GM23338 (cell line): ENCODE data around the gene ADGRG7. TPM values are rescaled to one million over a fixed set of nuclear protein-coding genes. Genes with fewer than 3 reads are reported as not detected.
"Not testable (repeated sequence)": the region's sequence is repeated elsewhere in the genome, so short reads cannot be mapped to it uniquely, and the experiment has no call there.

Experiments
- ATAC-seq: fragments of 200-7000 bp; cut with Tn5 transposase; 3 replicates; pipeline ENCODE4 v1.9.1; 2020
- DNase-seq: peaks from one replicate; pipeline ENCODE4 v3.0.0-alpha.2; 2015; ENCODE audit warnings: low spot score
- H2AFZ ChIP-seq: fragments of 200-600 bp; sonication (generic); 2 replicates; pipeline ENCODE4 v1.8.0; 2016; ENCODE audit warnings: antibody characterized with exemption, mild to moderate bottlenecking, moderate library complexity
- H3F3A ChIP-seq: fragments of 200-600 bp; sonication (generic); replicated peaks from 2 replicates; pipeline ENCODE4 v1.8.0; 2017; ENCODE audit warnings: antibody characterized with exemption, mixed run types, low read depth
- H3K27ac ChIP-seq: fragments of 200-600 bp; sonication (generic); 2 replicates; pipeline ENCODE4 v1.6.1; 2016; ENCODE audit warnings: low read depth
- H3K27me3 ChIP-seq: fragments of 200-600 bp; sonication (generic); 2 replicates; pipeline ENCODE4 v1.8.0; 2016; ENCODE audit warnings: mild to moderate bottlenecking, mixed run types, moderate library complexity; ENCODE audit not compliant: insufficient read depth
- H3K36me3 ChIP-seq: fragments of 200-600 bp; sonication (generic); 2 replicates; pipeline ENCODE4 v1.8.0; 2016; ENCODE audit warnings: mild to moderate bottlenecking; ENCODE audit not compliant: insufficient read depth
- H3K4me1 ChIP-seq: fragments of 200-600 bp; sonication (generic); 2 replicates; pipeline ENCODE4 v1.8.0; 2016; ENCODE audit warnings: mild to moderate bottlenecking, moderate library complexity; ENCODE audit not compliant: insufficient read depth
- H3K4me2 ChIP-seq: fragments of 200-600 bp; sonication (generic); 2 replicates; pipeline ENCODE4 v1.7.1; 2017; ENCODE audit warnings: mixed run types
- H3K4me3 ChIP-seq: fragments of 200-600 bp; sonication (generic); 2 replicates; pipeline ENCODE4 v1.6.1; 2016; ENCODE audit warnings: mixed run types
- H3K79me2 ChIP-seq: fragments of 200-600 bp; sonication (generic); replicated peaks from 2 replicates; pipeline ENCODE4 v1.8.0; 2017; ENCODE audit warnings: mild to moderate bottlenecking; ENCODE audit not compliant: insufficient read depth
- H3K9me2 ChIP-seq: fragments of 200-600 bp; sonication (generic); 2 replicates; pipeline ENCODE4 v1.8.0; 2017; ENCODE audit not compliant: insufficient read depth
- H4K20me1 ChIP-seq: fragments of 200-600 bp; sonication (generic); replicated peaks from 2 replicates; pipeline ENCODE4 v1.8.0; 2017; ENCODE audit warnings: mild to moderate bottlenecking; ENCODE audit not compliant: insufficient read depth
- H3K27ac Mint-ChIP-seq: 2 replicates; pipeline ENCODE4 v1.8.0; 2020; ENCODE audit warnings: inconsistent platforms, mild to moderate bottlenecking, moderate library complexity, mixed read lengths
- H3K27me3 Mint-ChIP-seq: 3 replicates; pipeline ENCODE4 v1.8.0; 2022; ENCODE audit warnings: low read depth, mild to moderate bottlenecking, moderate library complexity, mixed read lengths, inconsistent platforms; ENCODE audit not compliant: insufficient read depth, poor library complexity
- H3K36me3 Mint-ChIP-seq: 3 replicates; pipeline ENCODE4 v1.8.0; 2021; ENCODE audit warnings: low read depth, mild to moderate bottlenecking, inconsistent platforms, moderate library complexity, mixed read lengths
- H3K4me1 Mint-ChIP-seq: 3 replicates; pipeline ENCODE4 v1.8.0; 2020; ENCODE audit warnings: mild to moderate bottlenecking, inconsistent platforms, mixed read lengths
- H3K4me3 Mint-ChIP-seq: 3 replicates; pipeline ENCODE4 v1.8.0; 2021; ENCODE audit warnings: moderate library complexity, mild to moderate bottlenecking, inconsistent platforms, mixed read lengths
- H3K9me3 Mint-ChIP-seq: 3 replicates; pipeline ENCODE4 v1.8.0; 2020; ENCODE audit warnings: moderate library complexity, mild to moderate bottlenecking, inconsistent platforms, mixed read lengths
- EZH2 ChIP-seq: fragments of 200-600 bp; sonication (generic); IDR thresholded peaks from one replicate; pipeline ENCODE4 v1.8.0; 2017; ENCODE audit warnings: antibody characterized with exemption, mild to moderate bottlenecking, low read depth; ENCODE audit not compliant: unreplicated experiment
- EZH2phosphoT487 ChIP-seq: fragments of 200-600 bp; sonication (generic); IDR thresholded peaks from one replicate; pipeline ENCODE4 v1.8.1; 2018; ENCODE audit warnings: antibody characterized with exemption; ENCODE audit not compliant: unreplicated experiment
- POLR2AphosphoS5 ChIP-seq: IDR thresholded peaks from 2 replicates; pipeline ENCODE4 v1.6.1; 2016; ENCODE audit warnings: antibody characterized with exemption, low read depth
- STAT1 ChIP-seq: IDR thresholded peaks from one replicate; pipeline ENCODE4 v1.6.1; 2016; ENCODE audit warnings: antibody characterized with exemption; ENCODE audit not compliant: unreplicated experiment
- ZNF331 ChIP-seq: fragments of 250-450 bp; sonication (Bioruptor Pico); IDR thresholded peaks from 2 replicates; pipeline ENCODE4 v1.5.0; 2020; ENCODE audit warnings: low read depth, mild to moderate bottlenecking, moderate library complexity
- polyA plus RNA-seq: library from polyadenylated mRNA; unstranded; fragments of >200 nt; fragmentation: Nextera tagmentation; extraction: Ambion mirVana; gene quantifications from 2 replicates; pipeline ENCODE4 v1.2.1, GENCODE V29; 2016
- total RNA-seq: library from RNA; depleted of rRNA; stranded (reverse); fragments of >200 nt; shearing (Covaris generic); gene quantifications from 2 replicates; pipeline ENCODE4 v1.2.3, GENCODE V29; 2014
- TF ChIP-seq, protein P1 (sequence below): fragments of 250-450 bp; sonication (Bioruptor Pico); IDR thresholded peaks from 2 replicates; pipeline ENCODE4 v1.5.0; 2020; ENCODE audit warnings: mild to moderate bottlenecking, moderate library complexity
- TF ChIP-seq, protein P2 (sequence below), 2 experiments: fragments of 200-600 bp in 1 of 2; sonication (generic) in 1 of 2; conservative IDR thresholded peaks; 2 replicates each; pipeline versions ENCODE4 v1.5.1 to v1.6.1; 2016 to 2017; ENCODE audit warnings: antibody characterized with exemption in 2 of 2, low read depth in 2 of 2, mild to moderate bottlenecking in 2 of 2, moderate library complexity in 1 of 2

ADGRG7 gene
- total and polyA plus RNA-seq, 2 experiments from 2014 or later: not detected

DNA sequence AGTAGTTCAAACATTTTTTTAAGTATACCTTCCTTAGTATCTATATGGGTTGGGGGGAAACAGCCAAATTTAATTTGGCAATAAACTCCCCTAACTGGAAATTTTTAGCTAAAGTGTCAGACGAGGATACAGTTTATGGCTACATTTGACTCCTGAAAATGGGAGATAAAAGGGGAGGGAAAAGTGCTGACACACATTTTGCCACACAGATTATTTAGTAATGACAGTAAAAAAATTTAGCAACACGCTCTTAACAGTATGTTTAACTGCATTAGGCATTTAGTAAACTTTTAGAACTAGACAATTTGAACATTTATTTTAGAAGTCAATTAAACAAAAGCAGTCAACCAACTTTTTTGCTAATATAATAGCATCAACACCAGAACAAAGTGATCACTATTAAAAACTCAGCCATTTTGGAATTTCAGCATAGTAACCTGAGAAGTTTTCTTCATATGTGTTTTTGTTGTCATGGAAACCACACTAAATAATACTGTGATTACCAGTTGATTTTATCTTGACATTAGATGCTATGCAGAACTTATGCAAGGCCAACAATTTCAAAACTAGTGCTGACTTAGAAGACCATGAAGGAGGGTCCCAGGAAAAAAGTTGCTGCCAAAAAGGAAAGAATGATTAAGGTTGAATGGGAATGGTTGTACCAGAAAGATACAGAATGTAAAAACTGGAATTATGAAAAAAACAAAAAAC, 52.9 kb downstream of the ADGRG7 start (continued):
- TF ChIP-seq, protein P1, sequence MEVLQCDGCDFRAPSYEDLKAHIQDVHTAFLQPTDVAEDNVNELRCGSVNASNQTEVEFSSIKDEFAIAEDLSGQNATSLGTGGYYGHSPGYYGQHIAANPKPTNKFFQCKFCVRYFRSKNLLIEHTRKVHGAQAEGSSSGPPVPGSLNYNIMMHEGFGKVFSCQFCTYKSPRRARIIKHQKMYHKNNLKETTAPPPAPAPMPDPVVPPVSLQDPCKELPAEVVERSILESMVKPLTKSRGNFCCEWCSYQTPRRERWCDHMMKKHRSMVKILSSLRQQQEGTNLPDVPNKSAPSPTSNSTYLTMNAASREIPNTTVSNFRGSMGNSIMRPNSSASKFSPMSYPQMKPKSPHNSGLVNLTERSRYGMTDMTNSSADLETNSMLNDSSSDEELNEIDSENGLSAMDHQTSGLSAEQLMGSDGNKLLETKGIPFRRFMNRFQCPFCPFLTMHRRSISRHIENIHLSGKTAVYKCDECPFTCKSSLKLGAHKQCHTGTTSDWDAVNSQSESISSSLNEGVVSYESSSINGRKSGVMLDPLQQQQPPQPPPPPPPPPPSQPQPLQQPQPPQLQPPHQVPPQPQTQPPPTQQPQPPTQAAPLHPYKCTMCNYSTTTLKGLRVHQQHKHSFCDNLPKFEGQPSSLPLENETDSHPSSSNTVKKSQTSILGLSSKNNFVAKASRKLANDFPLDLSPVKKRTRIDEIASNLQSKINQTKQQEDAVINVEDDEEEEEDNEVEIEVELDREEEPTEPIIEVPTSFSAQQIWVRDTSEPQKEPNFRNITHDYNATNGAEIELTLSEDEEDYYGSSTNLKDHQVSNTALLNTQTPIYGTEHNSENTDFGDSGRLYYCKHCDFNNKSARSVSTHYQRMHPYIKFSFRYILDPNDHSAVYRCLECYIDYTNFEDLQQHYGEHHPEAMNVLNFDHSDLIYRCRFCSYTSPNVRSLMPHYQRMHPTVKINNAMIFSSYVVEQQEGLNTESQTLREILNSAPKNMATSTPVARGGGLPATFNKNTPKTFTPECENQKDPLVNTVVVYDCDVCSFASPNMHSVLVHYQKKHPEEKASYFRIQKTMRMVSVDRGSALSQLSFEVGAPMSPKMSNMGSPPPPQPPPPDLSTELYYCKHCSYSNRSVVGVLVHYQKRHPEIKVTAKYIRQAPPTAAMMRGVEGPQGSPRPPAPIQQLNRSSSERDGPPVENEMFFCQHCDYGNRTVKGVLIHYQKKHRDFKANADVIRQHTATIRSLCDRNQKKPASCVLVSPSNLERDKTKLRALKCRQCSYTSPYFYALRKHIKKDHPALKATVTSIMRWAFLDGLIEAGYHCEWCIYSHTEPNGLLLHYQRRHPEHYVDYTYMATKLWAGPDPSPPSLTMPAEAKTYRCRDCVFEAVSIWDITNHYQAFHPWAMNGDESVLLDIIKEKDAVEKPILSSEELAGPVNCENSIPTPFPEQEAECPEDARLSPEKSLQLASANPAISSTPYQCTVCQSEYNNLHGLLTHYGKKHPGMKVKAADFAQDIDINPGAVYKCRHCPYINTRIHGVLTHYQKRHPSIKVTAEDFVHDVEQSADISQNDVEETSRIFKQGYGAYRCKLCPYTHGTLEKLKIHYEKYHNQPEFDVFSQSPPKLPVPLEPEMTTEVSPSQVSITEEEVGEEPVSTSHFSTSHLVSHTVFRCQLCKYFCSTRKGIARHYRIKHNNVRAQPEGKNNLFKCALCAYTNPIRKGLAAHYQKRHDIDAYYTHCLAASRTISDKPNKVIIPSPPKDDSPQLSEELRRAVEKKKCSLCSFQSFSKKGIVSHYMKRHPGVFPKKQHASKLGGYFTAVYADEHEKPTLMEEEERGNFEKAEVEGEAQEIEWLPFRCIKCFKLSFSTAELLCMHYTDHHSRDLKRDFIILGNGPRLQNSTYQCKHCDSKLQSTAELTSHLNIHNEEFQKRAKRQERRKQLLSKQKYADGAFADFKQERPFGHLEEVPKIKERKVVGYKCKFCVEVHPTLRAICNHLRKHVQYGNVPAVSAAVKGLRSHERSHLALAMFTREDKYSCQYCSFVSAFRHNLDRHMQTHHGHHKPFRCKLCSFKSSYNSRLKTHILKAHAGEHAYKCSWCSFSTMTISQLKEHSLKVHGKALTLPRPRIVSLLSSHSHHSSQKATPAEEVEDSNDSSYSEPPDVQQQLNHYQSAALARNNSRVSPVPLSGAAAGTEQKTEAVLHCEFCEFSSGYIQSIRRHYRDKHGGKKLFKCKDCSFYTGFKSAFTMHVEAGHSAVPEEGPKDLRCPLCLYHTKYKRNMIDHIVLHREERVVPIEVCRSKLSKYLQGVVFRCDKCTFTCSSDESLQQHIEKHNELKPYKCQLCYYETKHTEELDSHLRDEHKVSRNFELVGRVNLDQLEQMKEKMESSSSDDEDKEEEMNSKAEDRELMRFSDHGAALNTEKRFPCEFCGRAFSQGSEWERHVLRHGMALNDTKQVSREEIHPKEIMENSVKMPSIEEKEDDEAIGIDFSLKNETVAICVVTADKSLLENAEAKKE (CRISPR knock-in tag): no peak
- TF ChIP-seq ZNF331 (CRISPR knock-in tag) (no peak), POLR2AphosphoS5 (no peak)
- TF ChIP-seq, protein P2, sequence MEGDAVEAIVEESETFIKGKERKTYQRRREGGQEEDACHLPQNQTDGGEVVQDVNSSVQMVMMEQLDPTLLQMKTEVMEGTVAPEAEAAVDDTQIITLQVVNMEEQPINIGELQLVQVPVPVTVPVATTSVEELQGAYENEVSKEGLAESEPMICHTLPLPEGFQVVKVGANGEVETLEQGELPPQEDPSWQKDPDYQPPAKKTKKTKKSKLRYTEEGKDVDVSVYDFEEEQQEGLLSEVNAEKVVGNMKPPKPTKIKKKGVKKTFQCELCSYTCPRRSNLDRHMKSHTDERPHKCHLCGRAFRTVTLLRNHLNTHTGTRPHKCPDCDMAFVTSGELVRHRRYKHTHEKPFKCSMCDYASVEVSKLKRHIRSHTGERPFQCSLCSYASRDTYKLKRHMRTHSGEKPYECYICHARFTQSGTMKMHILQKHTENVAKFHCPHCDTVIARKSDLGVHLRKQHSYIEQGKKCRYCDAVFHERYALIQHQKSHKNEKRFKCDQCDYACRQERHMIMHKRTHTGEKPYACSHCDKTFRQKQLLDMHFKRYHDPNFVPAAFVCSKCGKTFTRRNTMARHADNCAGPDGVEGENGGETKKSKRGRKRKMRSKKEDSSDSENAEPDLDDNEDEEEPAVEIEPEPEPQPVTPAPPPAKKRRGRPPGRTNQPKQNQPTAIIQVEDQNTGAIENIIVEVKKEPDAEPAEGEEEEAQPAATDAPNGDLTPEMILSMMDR (conservative IDR thresholded peaks at IDR 0.05; ENCODE audit: low read depth in 2 of 2): no peak

DNA sequence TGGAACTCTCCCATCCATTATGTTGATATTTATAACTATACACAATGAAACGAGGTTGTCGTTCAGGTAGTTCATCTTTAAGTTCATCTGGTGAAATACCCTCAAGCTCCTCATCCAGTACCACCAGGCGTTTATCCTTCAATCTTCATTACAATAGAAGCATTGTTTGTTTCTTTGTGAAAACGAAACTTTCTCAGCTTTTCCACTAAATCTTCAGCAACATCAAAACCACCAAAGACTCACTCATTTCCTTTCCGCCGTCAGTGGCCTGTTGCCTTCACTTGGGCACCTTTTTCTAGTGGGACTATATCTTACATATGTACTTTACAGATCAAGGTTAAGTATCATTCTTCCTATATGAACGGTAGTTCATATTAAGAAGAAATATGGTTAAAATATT, 55.8 kb downstream of the ADGRG7 start:
- DNase-seq: no peak
- Histone ChIP-seq H3K4me1 (no peaks in the 10 kb centered on the region), H3K36me3 (no peaks in the 10 kb centered on the region), H2AFZ (no peak overlapping the region), H3K79me2 (no peaks in the 10 kb centered on the region), H3F3A (no peaks in the 10 kb centered on the region), H3K4me2 (no peak overlapping the region), H4K20me1 (no peaks in the 10 kb centered on the region), H3K27me3 (no peaks in the 10 kb centered on the region), H3K4me3 (no peak overlapping the region), H3K27ac (no peak overlapping the region), H3K9me2 (peaks cover 4% of the 10 kb centered on the region; the same call in 1 of the 2 replicates)
- Mint-ChIP-seq H3K36me3 (no peaks in the 10 kb centered on the region), H3K27ac (no peak overlapping the region), H3K27me3 (peaks cover 3% of the 10 kb centered on the region), H3K4me1 (peaks cover 21% of the 10 kb centered on the region), H3K4me3 (no peak overlapping the region), H3K9me3 (peaks cover 11% of the 10 kb centered on the region)
- no peak for ATAC-seq
- no peak for TF ChIP-seq EZH2phosphoT487
- TF ChIP-seq EZH2: no peak
- TF ChIP-seq ZNF331 (CRISPR knock-in tag): no peak
- TF ChIP-seq STAT1: no peak

DNA sequence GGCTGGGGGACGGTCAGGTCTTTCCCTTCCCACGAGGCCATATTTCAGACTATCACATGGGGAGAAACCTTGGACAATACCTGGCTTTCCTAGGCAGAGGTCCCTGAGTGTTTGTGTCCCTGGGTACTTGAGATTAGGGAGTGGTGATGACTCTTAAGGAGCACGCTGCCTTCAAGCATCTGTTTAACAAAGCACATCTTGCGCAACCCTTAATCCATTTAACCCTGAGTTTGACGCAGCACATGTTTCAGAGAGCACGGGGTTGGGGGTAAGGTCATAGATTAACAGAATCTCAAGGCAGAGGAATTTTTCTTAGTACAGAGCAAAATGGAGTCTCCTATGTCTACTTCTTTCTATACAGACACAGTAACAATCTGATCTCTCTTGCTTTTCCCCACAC, 57.3 kb downstream of the ADGRG7 start:
- H3K79me2 ChIP-seq, H2AFZ ChIP-seq, DNase-seq, H3K27me3 ChIP-seq, H3K9me2 ChIP-seq, H3K36me3 ChIP-seq, ATAC-seq, H3K4me3 Mint-ChIP-seq, H3K4me3 ChIP-seq, H3F3A ChIP-seq, H3K27ac ChIP-seq, H3K4me1 ChIP-seq, H3K27me3 Mint-ChIP-seq, H3K4me2 ChIP-seq, H3K36me3 Mint-ChIP-seq, H4K20me1 ChIP-seq, H3K27ac Mint-ChIP-seq: not testable (repeated sequence)
- Mint-ChIP-seq H3K4me1 (peaks cover 21% of the 10 kb centered on the region), H3K9me3 (peaks cover 24% of the 10 kb centered on the region)

DNA sequence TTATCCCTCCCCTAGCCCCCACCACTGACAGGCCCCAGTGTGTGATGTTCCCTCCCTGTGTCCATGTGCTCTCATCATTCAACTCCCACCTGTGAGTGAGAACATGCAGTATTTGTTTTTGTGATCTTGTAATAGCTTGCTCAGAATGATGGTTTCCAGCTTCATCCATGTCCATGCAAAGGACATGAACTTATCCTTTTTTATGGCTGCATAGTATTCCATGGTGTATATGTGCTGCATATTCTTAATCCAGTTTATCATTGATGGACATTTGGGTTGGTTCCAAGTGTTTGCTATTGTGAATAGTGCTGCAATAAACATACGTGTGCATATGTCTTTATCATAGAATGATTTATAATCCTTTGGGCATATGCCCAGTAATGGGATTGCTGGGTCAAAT, 57.9 kb downstream of the ADGRG7 start:
- H3K4me3 Mint-ChIP-seq, H3K79me2 ChIP-seq, ATAC-seq, H2AFZ ChIP-seq, H3K27me3 ChIP-seq, H3K4me3 ChIP-seq, H3K4me2 ChIP-seq, H3F3A ChIP-seq, H3K9me2 ChIP-seq, H4K20me1 ChIP-seq, DNase-seq, H3K27ac Mint-ChIP-seq, H3K36me3 ChIP-seq, H3K36me3 Mint-ChIP-seq, H3K27ac ChIP-seq, H3K27me3 Mint-ChIP-seq, H3K4me1 ChIP-seq: not testable (repeated sequence)
- peaks cover 21% of the 10 kb centered on the region for H3K4me1 Mint-ChIP-seq
- peaks cover 24% of the 10 kb centered on the region for H3K9me3 Mint-ChIP-seq
